IMR-90 (cell line): ENCODE results near the gene BMP5. TPM values are rescaled to one million over a fixed set of nuclear protein-coding genes. Genes with fewer than 3 reads are reported as not detected.

Source experiments
- ATAC-seq: fragments of 200-7000 bp; cut with Tn5 transposase; 2 replicates; pipeline ENCODE4 v1.9.1; 2020; ENCODE audit warnings: low read depth, mild to moderate bottlenecking, moderate library complexity
- BruUV-seq: library from RNA; stranded (reverse); fragments of 400-500 nt; replicated peaks from 2 replicates; lab custom pipeline; 2021; lab: Mats Ljungman, UMichigan
- CTCF ChIA-PET: fragments of 300-600 bp; formaldehyde crosslinking; extraction: SDS; loops from one replicate; lab custom pipeline; 2021; ENCODE audit warnings: antibody characterized with exemption; lab: Yijun Ruan, JAX
- POLR2A ChIA-PET: fragments of 300-600 bp; sonication (Branson Sonifier 250); formaldehyde crosslinking; loops from one replicate; lab custom pipeline; 2022; ENCODE audit warnings: antibody characterized with exemption; ENCODE audit not compliant: unreplicated experiment; lab: Charles Lee
- DNase-seq: peaks from one replicate; pipeline ENCODE4 v3.0.0; 2013
- H2AFZ ChIP-seq: replicated peaks from 2 replicates; pipeline ENCODE3; 2013; ENCODE audit warnings: low read length, mild to moderate bottlenecking; ENCODE audit not compliant: poor library complexity
- H2AK5ac ChIP-seq: 2 replicates; pipeline ENCODE4 v1.6.1; 2013; ENCODE audit warnings: low read depth, low read length, inconsistent platforms
- H2AK9ac ChIP-seq: replicated peaks from 2 replicates; pipeline ENCODE3; 2013; ENCODE audit warnings: mild to moderate bottlenecking, low read depth, low read length, moderate library complexity; ENCODE audit not compliant: poor library complexity
- H2BK120ac ChIP-seq: 2 replicates; pipeline ENCODE4 v1.6.1; 2013; ENCODE audit warnings: low read depth, low read length, inconsistent platforms
- H2BK15ac ChIP-seq: 3 replicates; pipeline ENCODE4 v1.6.1; 2013; ENCODE audit warnings: low read depth, low read length, inconsistent platforms
- H2BK20ac ChIP-seq: 2 replicates; pipeline ENCODE4 v1.6.1; 2013; ENCODE audit warnings: low read depth, mild to moderate bottlenecking, inconsistent platforms, low read length, moderate library complexity
- H2BK5ac ChIP-seq: 2 replicates; pipeline ENCODE4 v1.6.1; 2013; ENCODE audit warnings: mild to moderate bottlenecking, low read depth, low read length, inconsistent platforms; ENCODE audit not compliant: poor library complexity, severe bottlenecking
- H3K14ac ChIP-seq: replicated peaks from 2 replicates; pipeline ENCODE4 v1.6.1; 2013; ENCODE audit warnings: low read depth, low read length, inconsistent platforms
- H3K18ac ChIP-seq: 2 replicates; pipeline ENCODE4 v1.6.1; 2013; ENCODE audit warnings: low read depth, low read length, control low read depth
- H3K23ac ChIP-seq: 2 replicates; pipeline ENCODE4 v1.6.1; 2013; ENCODE audit warnings: low read depth, low read length, inconsistent platforms
- H3K27ac ChIP-seq: 2 replicates; pipeline ENCODE4 v1.5.1; 2013; ENCODE audit warnings: mild to moderate bottlenecking, control low read depth, low read length; ENCODE audit not compliant: insufficient read depth
- H3K27me3 ChIP-seq: 2 replicates; pipeline ENCODE4 v1.6.1; 2013; ENCODE audit warnings: low read length; ENCODE audit not compliant: control insufficient read depth, insufficient read depth
- H3K36me3 ChIP-seq: 2 replicates; pipeline ENCODE4 v1.6.1; 2013; ENCODE audit warnings: low read length, mixed read lengths; ENCODE audit not compliant: control insufficient read depth, insufficient read depth
- H3K4ac ChIP-seq: 2 replicates; pipeline ENCODE4 v1.6.1; 2013; ENCODE audit warnings: low read depth, low read length, inconsistent platforms
- H3K4me1 ChIP-seq: 2 replicates; pipeline ENCODE4 v1.6.1; 2013; ENCODE audit warnings: low read length, mixed read lengths; ENCODE audit not compliant: control insufficient read depth, insufficient read depth
- H3K4me2 ChIP-seq: 2 replicates; pipeline ENCODE4 v1.6.1; 2013; ENCODE audit warnings: low read depth, mild to moderate bottlenecking, control low read depth, low read length, moderate library complexity
- H3K4me3 ChIP-seq: 2 replicates; pipeline ENCODE4 v1.5.1; 2013; ENCODE audit warnings: low read depth, mild to moderate bottlenecking, control low read depth, low read length, moderate library complexity; ENCODE audit not compliant: insufficient read depth
- H3K56ac ChIP-seq: 2 replicates; pipeline ENCODE4 v1.6.1; 2013; ENCODE audit warnings: low read length, inconsistent platforms; ENCODE audit not compliant: insufficient read depth; ENCODE audit errors: extremely low read depth
- H3K79me1 ChIP-seq, 2 experiments: 2 replicates each; pipeline ENCODE4 v1.6.1; 2013; ENCODE audit warnings: low read length in 2 of 2, inconsistent platforms in 1 of 2, low read depth in 1 of 2
- H3K9ac ChIP-seq: 2 replicates; pipeline ENCODE4 v1.6.1; 2013; ENCODE audit warnings: low read depth, low read length, control low read depth
- H3K9me1 ChIP-seq: 2 replicates; pipeline ENCODE4 v1.6.1; 2013; ENCODE audit warnings: low read length, inconsistent platforms; ENCODE audit not compliant: insufficient read depth
- H3K9me3 ChIP-seq: 2 replicates; pipeline ENCODE4 v1.6.1; 2013; ENCODE audit warnings: low read length; ENCODE audit not compliant: control insufficient read depth, insufficient read depth
- H4K20me1 ChIP-seq: 2 replicates; pipeline ENCODE4 v1.6.1; 2013; ENCODE audit warnings: low read length, inconsistent platforms; ENCODE audit not compliant: insufficient read depth
- H4K5ac ChIP-seq: 2 replicates; pipeline ENCODE4 v1.6.1; 2013; ENCODE audit warnings: mild to moderate bottlenecking, low read depth, low read length, control low read depth
- H4K8ac ChIP-seq, 2 experiments: 2 replicates each; pipeline ENCODE4 v1.6.1; 2013; ENCODE audit warnings: low read depth in 2 of 2, low read length in 2 of 2, control low read depth in 1 of 2, inconsistent platforms in 1 of 2
- H4K91ac ChIP-seq: 2 replicates; pipeline ENCODE4 v1.6.1; 2013; ENCODE audit warnings: low read depth, low read length, inconsistent platforms; ENCODE audit not compliant: insufficient read depth
- BHLHE40 ChIP-seq: fragments of 150-350 bp; IDR thresholded peaks from 2 replicates; pipeline ENCODE4 v1.6.1; 2016; ENCODE audit warnings: mild to moderate bottlenecking, low read depth, low read length
- CEBPB ChIP-seq: IDR thresholded peaks from 2 replicates; pipeline ENCODE4 v1.6.1; 2012; ENCODE audit warnings: low read depth, low read length, improper control_type of control experiment
- CHD1 ChIP-seq: IDR thresholded peaks from 2 replicates; pipeline ENCODE4 v1.6.1; 2012; ENCODE audit warnings: low read depth, low read length, improper control_type of control experiment
- CTCF ChIP-seq: conservative IDR thresholded peaks from 2 replicates; pipeline ENCODE4 v1.5.1; 2012; ENCODE audit warnings: mild to moderate bottlenecking, low read depth, low read length, improper control_type of control experiment
- ELK1 ChIP-seq: fragments of 150-350 bp; IDR thresholded peaks from 2 replicates; pipeline ENCODE4 v1.6.1; 2016; ENCODE audit warnings: low read depth, mild to moderate bottlenecking, low read length, moderate library complexity, borderline replicate concordance
- FOS ChIP-seq: fragments of 150-350 bp; IDR thresholded peaks from 2 replicates; pipeline ENCODE4 v1.6.1; 2016; ENCODE audit warnings: low read depth, low read length
- MAFK ChIP-seq: IDR thresholded peaks from 2 replicates; pipeline ENCODE4 v1.6.1; 2012; ENCODE audit warnings: low read depth, low read length, improper control_type of control experiment
- MAZ ChIP-seq: IDR thresholded peaks from 2 replicates; pipeline ENCODE4 v1.6.1; 2012; ENCODE audit warnings: low read depth, mild to moderate bottlenecking, low read length, improper control_type of control experiment, moderate library complexity, borderline replicate concordance
- MXI1 ChIP-seq: IDR thresholded peaks from 2 replicates; pipeline ENCODE4 v1.6.1; 2012; ENCODE audit warnings: low read depth, mild to moderate bottlenecking, low read length, moderate library complexity, borderline replicate concordance
- NFE2L2 ChIP-seq: fragments of 150-350 bp; IDR thresholded peaks from 2 replicates; pipeline ENCODE4 v1.6.1; 2016; ENCODE audit warnings: low read depth, mild to moderate bottlenecking, low read length
- POLR2A ChIP-seq: IDR thresholded peaks from 2 replicates; pipeline ENCODE4 v1.6.1; 2012; ENCODE audit warnings: mild to moderate bottlenecking, low read depth, low read length
- RAD21 ChIP-seq: IDR thresholded peaks from 2 replicates; pipeline ENCODE4 v1.6.1; 2012; ENCODE audit warnings: low read length, improper control_type of control experiment
- RCOR1 ChIP-seq: IDR thresholded peaks from 2 replicates; pipeline ENCODE4 v1.6.1; 2012; ENCODE audit warnings: mild to moderate bottlenecking, low read length, improper control_type of control experiment; ENCODE audit not compliant: insufficient replicate concordance
- RFX5 ChIP-seq: IDR thresholded peaks from 2 replicates; pipeline ENCODE4 v1.8.0; 2012; ENCODE audit warnings: low read depth, mild to moderate bottlenecking, low read length, moderate library complexity
- SMC3 ChIP-seq: fragments of 150-350 bp; IDR thresholded peaks from 2 replicates; pipeline ENCODE4 v1.6.1; 2016; ENCODE audit warnings: low read depth, mild to moderate bottlenecking, antibody characterized with exemption, low read length, moderate library complexity
- USF2 ChIP-seq: fragments of 150-350 bp; IDR thresholded peaks from 2 replicates; pipeline ENCODE4 v1.6.1; 2017; ENCODE audit warnings: mild to moderate bottlenecking, antibody characterized with exemption, low read length, low read depth
- dilution Hi-C: fragments of 300-500 bp; cut with HindIII; formaldehyde crosslinking; loops from one replicate; pipeline ENCODE4 v1.14.3; 2018; ENCODE audit warnings: low sequenced_read_pairs; ENCODE audit not compliant: unreplicated experiment
- in situ Hi-C: fragments of 300-500 bp; cut with MboI; formaldehyde crosslinking; loops from 3 replicates; pipeline ENCODE4 v1.14.3; 2019; ENCODE audit warnings: low sequenced_read_pairs, inconsistent platforms, mixed read lengths
- intact Hi-C: fragments of 100-400 bp; cut with micrococcal nuclease; formaldehyde crosslinking; loops from 2 replicates; pipeline ENCODE4 v1.10.0; 2022
- polyA plus RNA-seq, 3 experiments: library from polyadenylated mRNA; depleted of rRNA; stranded (reverse); fragments of >200 nt; gene quantifications; 2 replicates each; pipeline ENCODE4 v1.2.3, GENCODE V29; 2012; ENCODE audit warnings: low replicate concordance in 1 of 3
- total RNA-seq: library from RNA; depleted of rRNA; stranded (reverse); fragments of >200 nt; gene quantifications from 2 replicates; pipeline ENCODE4 v1.2.3, GENCODE V29; 2012

BMP5 gene
- total and polyA plus RNA-seq, 2 of the 4 experiments (the other 2 are of a cell fraction) = under 0.01 to 0.02 TPM

GRCh38 chr6:55827818-55828522, 47.4 kb downstream of the BMP5 start:
- Histone ChIP-seq H4K8ac (no peak overlapping the region), H4K5ac (no peak overlapping the region), H2AFZ (no peak overlapping the region), H4K20me1 (no peaks in the 10 kb centered on the region), H3K27me3 (no peaks in the 10 kb centered on the region; the same call in 1 of the 2 replicates), H3K4ac (no peak overlapping the region), H3K36me3 (no peaks in the 10 kb centered on the region), H2BK20ac (no peak overlapping the region), H3K9ac (no peak overlapping the region), H3K9me3 (no peaks in the 10 kb centered on the region), H3K4me3 (no peak overlapping the region), H3K18ac (0 out of 2 replicates have a peak overlapping the region, but pooled peaks have one; percentile 44), H2AK9ac (no peak overlapping the region), H4K91ac (no peak overlapping the region), H3K79me1 (no peaks in the 10 kb centered on the region), H3K9me1 (no peaks in the 10 kb centered on the region), H3K56ac (no peak overlapping the region), H3K23ac (no peak overlapping the region), H3K4me2 (0 out of 2 replicates have a peak overlapping the region, but pooled peaks have one; percentile 38), H2BK15ac (no peak overlapping the region), H3K14ac (no peak overlapping the region), H3K27ac (no peak overlapping the region), H2BK120ac (no peak overlapping the region), H3K4me1 (0 out of 2 replicates have a peak, but pooled peaks cover 3% of the 10 kb centered on the region), H2BK5ac (no peak overlapping the region), H2AK5ac (no peak overlapping the region)
- no TSS peak for BruUV-seq
- dilution Hi-C loops (no loop called here), intact Hi-C loops (no loop called here), in situ Hi-C loops (no loop called here)
- ATAC-seq (peak; percentile 48), DNase-seq (peak; percentile 33)
- ChIA-PET POLR2A (no interaction called here), CTCF (no interaction called here)
- TF ChIP-seq FOS = no peak
- TF ChIP-seq RCOR1 = no peak
- no peak for TF ChIP-seq CEBPB
- no peak for TF ChIP-seq CTCF
- no peak for TF ChIP-seq RAD21
- TF ChIP-seq MAFK = no peak
- no peak for TF ChIP-seq CHD1
- TF ChIP-seq SMC3 = no peak
- no peak for TF ChIP-seq MXI1
- no peak for TF ChIP-seq USF2
- TF ChIP-seq ELK1 = no peak
- TF ChIP-seq BHLHE40 = no peak
- no peak for TF ChIP-seq RFX5
- no peak for TF ChIP-seq POLR2A
- no peak for TF ChIP-seq MAZ
- TF ChIP-seq NFE2L2 = no peak
